Stimulated activated memory B cell treated with anti-CD40 and anti-IgM and Interleukin-4, amounts not matched to agents 10 μg/mL and 1 μg/mL and 100 μg/mL, for 72 hours (primary cell): ENCODE data around the gene ZC2HC1B.

Experiments used
- ATAC-seq: fragments of 150-1000 bp; cut with Tn5 transposase; 2 replicates; pipeline ENCODE4 v1.10.0; 2021
- H3K27ac Mint-ChIP-seq: one replicate; pipeline ENCODE4 v1.8.0; 2022; ENCODE audit warnings: mild to moderate bottlenecking, mixed read lengths
- H3K27me3 Mint-ChIP-seq: one replicate; pipeline ENCODE4 v1.8.0; 2022; ENCODE audit warnings: mixed read lengths
- H3K36me3 Mint-ChIP-seq: one replicate; pipeline ENCODE4 v1.8.0; 2022; ENCODE audit warnings: mixed read lengths
- H3K4me1 Mint-ChIP-seq: one replicate; pipeline ENCODE4 v1.8.0; 2022; ENCODE audit warnings: mixed read lengths
- H3K4me3 Mint-ChIP-seq: one replicate; pipeline ENCODE4 v1.8.0; 2022; ENCODE audit warnings: mild to moderate bottlenecking, moderate library complexity, mixed read lengths
- H3K9me3 Mint-ChIP-seq: one replicate; pipeline ENCODE4 v1.8.0; 2022; ENCODE audit warnings: mixed read lengths

The ZC2HC1B gene

DNA sequence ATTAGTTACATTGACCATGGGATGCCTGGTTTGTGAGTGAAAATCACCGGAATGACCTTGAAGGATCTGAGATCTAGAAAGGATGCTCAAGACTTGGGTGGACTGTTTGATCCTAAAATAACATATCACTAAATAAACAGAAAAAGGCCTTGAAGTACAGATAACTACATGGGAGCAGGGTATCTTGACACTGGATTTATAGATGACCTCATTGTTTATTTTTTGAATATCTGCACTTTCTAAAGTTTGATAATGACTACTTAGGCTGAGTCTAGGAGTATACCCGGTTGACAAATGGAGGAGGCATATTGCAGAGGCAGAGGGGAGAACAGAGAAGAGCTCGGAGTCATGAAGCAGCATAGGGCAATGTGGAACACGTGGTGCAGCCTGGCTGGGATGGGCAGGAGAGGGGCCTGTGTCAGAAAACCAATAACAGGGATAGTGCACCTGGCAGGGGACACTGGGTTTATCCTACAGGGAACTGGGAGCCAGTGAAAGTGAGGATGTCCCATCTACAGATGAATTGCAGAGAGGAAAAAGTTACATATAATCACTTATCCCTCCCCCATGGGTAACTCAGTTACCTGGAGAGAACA lies 93.5 kb downstream of the ZC2HC1B start:
- Mint-ChIP-seq H3K9me3 (no peaks in the 10 kb centered on the region), H3K4me3 (no peak overlapping the region), H3K4me1 (no peaks in the 10 kb centered on the region), H3K27ac (no peak overlapping the region), H3K36me3 (peaks cover 6% of the 10 kb centered on the region), H3K27me3 (no peaks in the 10 kb centered on the region)
- ATAC-seq = no peak

GRCh38 chr6:143958839-143959399 lies 94.6 kb downstream of the ZC2HC1B start:
- H3K4me1 Mint-ChIP-seq = no peaks in the 10 kb centered on the region
- H3K27me3 Mint-ChIP-seq = no peaks in the 10 kb centered on the region
- H3K4me3 Mint-ChIP-seq = no peak overlapping the region
- no peaks in the 10 kb centered on the region for H3K9me3 Mint-ChIP-seq
- peaks cover 8% of the 10 kb centered on the region for H3K36me3 Mint-ChIP-seq
- H3K27ac Mint-ChIP-seq = no peak overlapping the region
- no peak for ATAC-seq

DNA sequence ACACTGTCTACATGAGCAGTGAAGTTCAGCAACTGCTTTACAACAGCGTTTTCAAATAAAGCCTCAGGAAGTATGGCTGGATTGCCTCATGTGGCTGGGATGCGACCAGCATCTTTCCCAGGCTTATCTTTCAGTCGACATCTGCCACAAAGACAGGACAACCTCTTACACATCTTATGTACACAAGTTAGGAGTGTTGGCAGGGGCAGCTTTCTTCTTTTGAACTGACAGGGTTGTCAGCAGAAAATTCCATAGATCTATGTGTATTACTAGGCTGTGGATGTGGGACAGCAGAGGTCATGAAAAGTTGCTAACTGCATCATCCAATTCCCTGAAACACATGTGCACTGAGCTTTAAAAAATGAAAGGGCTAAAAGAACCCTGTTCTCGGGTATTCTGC lies 95.7 kb downstream of the ZC2HC1B start:
- peaks cover 15% of the 10 kb centered on the region for H3K36me3 Mint-ChIP-seq

GRCh38 chr6:143961066-143961465 lies 96.8 kb downstream of the ZC2HC1B start:
- no peaks in the 10 kb centered on the region for H3K27me3 Mint-ChIP-seq
- no peak overlapping the region for H3K4me3 Mint-ChIP-seq
- H3K36me3 Mint-ChIP-seq = peaks cover 27% of the 10 kb centered on the region
- ATAC-seq = no peak
- no peaks in the 10 kb centered on the region for H3K9me3 Mint-ChIP-seq
- no peak overlapping the region for H3K27ac Mint-ChIP-seq
- H3K4me1 Mint-ChIP-seq = no peaks in the 10 kb centered on the region

More for the DNA sequence above, 95.7 kb downstream of the ZC2HC1B start:
- Mint-ChIP-seq H3K27me3 (no peaks in the 10 kb centered on the region), H3K27ac (no peak overlapping the region), H3K4me3 (no peak overlapping the region), H3K9me3 (no peaks in the 10 kb centered on the region), H3K4me1 (no peaks in the 10 kb centered on the region)
- no peak for ATAC-seq

DNA sequence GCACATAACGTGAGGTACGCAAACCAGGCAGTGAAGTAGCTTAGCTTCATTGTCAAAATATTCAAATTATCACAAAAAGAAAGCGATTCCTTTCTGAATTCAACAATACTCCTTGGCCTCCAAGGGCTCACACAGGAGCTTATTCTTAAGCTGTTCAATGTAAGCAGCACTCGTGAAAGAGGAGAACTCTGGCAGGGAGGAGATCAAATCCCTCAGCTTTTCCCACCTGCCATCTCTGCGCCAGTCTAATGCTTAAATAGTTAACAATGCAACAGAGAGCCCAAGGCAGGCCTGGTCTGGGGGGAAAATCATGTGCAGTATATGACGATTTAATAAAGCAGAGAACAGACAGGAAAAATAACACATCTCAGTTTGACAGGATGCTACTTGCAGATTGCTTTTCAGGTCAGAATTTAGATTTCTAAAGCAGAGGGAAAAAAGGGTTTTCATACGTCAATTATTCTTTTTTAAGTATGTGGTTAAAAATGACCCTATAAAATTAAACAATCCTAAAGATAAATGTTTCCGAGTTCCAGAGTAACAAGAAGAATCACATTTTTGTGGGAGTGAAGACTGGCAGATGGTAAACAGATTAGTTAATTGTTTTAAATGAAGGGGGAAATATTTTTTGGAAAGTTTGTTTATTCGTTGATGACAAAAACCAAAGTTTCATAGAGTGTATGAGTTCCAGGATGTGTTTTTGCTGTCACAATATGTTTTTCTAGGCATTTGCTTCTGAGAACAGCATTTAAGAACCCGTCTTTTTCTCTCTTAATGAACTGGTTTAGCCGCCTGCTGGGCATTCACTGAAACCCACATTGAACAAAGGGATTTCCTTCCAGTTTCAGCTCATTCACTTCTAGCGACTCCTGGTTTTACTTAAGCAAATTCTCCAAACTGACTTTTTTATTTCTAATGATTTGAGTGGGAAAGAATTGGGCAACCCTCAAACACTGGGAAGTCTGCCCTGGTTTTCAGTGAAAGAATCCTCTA lies 97.9 kb downstream of the ZC2HC1B start:
- no peak for ATAC-seq
- H3K27me3 Mint-ChIP-seq = no peaks in the 10 kb centered on the region
- H3K4me3 Mint-ChIP-seq = no peak overlapping the region
- peaks cover 28% of the 10 kb centered on the region for H3K36me3 Mint-ChIP-seq
- no peaks in the 10 kb centered on the region for H3K9me3 Mint-ChIP-seq
- H3K4me1 Mint-ChIP-seq = peaks cover 5% of the 10 kb centered on the region
- no peak overlapping the region for H3K27ac Mint-ChIP-seq

- H3K27me3 Mint-ChIP-seq = no peaks in the 10 kb centered on the region
- H3K4me1 Mint-ChIP-seq = peaks cover 5% of the 10 kb centered on the region
- no peaks in the 10 kb centered on the region for H3K9me3 Mint-ChIP-seq
- peaks cover 37% of the 10 kb centered on the region for H3K36me3 Mint-ChIP-seq
- no peak overlapping the region for H3K27ac Mint-ChIP-seq
- no peak overlapping the region for H3K4me3 Mint-ChIP-seq
- no peak for ATAC-seq
Measured at GRCh38 chr6:143963158-143963919, 99.1 kb downstream of the ZC2HC1B start.

- no peak overlapping the region for H3K4me3 Mint-ChIP-seq
- no peaks in the 10 kb centered on the region for H3K9me3 Mint-ChIP-seq
- H3K4me1 Mint-ChIP-seq = peaks cover 5% of the 10 kb centered on the region
- peaks cover 37% of the 10 kb centered on the region for H3K36me3 Mint-ChIP-seq
- H3K27me3 Mint-ChIP-seq = no peaks in the 10 kb centered on the region
- H3K27ac Mint-ChIP-seq = no peak overlapping the region
- ATAC-seq = no peak
Measured at GRCh38 chr6:143964674-143965081, 100.4 kb downstream of the ZC2HC1B start.

- H3K4me1 Mint-ChIP-seq = peaks cover 5% of the 10 kb centered on the region
- no peak for ATAC-seq
Measured at GRCh38 chr6:143965503-143966171, 101.4 kb downstream of the ZC2HC1B start.

DNA sequence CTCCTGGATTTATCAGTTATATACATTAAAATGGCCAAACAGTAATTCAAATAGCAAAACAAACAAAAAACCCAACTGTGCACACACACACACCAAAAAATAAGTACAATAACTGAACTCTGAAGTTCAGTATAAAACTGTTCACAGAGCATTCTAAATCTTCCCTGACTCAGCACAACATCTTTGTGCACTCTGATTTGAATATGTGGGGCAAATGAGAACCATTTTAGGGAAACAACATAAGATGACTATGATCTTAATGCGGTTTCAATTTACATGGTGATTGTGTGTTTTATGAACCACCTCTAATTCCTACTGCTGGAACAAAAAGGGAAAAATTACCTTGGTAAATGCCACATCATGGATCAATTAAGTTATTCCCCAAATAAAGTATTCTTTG lies 102.0 kb downstream of the ZC2HC1B start:
- ATAC-seq = no peak

More at GRCh38 chr6:143965503-143966171, 101.4 kb downstream of the ZC2HC1B start:
- Mint-ChIP-seq H3K36me3 (peaks cover 37% of the 10 kb centered on the region), H3K4me3 (no peak overlapping the region), H3K27ac (no peak overlapping the region), H3K9me3 (no peaks in the 10 kb centered on the region), H3K27me3 (no peaks in the 10 kb centered on the region)

DNA sequence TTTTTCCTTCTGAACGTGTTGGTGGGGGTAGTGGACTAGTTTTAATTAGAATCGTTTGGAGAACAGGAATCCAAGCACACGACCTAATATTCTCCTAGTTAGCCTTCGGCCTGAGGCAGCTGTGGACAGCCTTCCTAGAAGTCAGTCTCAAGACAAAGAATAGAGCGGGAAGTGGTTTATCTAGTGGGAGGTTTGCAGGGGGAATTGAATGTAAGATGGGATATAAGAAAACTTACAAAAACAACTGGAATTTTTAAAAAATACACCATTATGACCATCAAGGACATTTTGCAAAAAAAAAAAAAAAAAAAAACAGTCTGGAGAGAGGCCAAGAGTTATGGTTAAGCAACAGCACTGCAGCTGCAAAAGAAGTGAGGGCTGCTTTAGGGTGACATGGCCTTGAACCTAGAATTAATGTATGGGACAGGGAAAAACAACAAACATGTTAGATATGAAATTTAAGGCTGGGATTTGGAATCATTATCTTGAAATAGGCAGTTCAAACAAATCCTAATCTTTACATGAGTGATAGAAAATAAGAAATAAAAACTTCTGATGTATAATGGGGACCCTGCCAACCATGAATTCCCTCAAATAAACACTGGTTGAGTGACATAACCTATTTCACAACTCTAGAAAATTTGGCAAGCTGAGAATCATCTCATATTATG lies 103.6 kb downstream of the ZC2HC1B start:
- Mint-ChIP-seq H3K27me3 (no peaks in the 10 kb centered on the region), H3K4me1 (peaks cover 5% of the 10 kb centered on the region), H3K4me3 (no peak overlapping the region), H3K27ac (no peak overlapping the region), H3K36me3 (peaks cover 37% of the 10 kb centered on the region), H3K9me3 (no peaks in the 10 kb centered on the region)
- ATAC-seq = no peak

More for the DNA sequence above, 102.0 kb downstream of the ZC2HC1B start:
- Mint-ChIP-seq H3K36me3 (peaks cover 37% of the 10 kb centered on the region), H3K4me3 (no peak overlapping the region), H3K9me3 (no peaks in the 10 kb centered on the region), H3K4me1 (peaks cover 5% of the 10 kb centered on the region), H3K27me3 (no peaks in the 10 kb centered on the region), H3K27ac (no peak overlapping the region)

DNA sequence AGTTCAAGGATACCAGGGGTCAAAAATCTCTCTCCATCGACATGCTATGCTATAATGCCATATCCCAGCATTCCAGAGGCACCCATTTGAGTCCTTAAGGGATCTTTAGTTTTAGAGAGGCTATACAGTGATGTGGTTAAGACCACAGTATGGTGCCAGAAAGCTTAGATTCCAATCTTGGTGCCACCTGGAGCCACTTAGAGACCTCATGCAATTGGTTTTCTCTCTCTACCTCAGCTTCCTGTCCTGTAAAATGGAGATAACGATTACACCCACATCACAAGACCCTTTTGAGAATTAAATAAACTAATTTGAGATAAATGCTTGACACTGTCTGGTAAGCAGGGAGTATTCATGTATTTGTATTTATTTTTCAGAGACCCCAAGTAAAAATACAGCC lies 104.8 kb downstream of the ZC2HC1B start:
- H3K27ac Mint-ChIP-seq = no peak overlapping the region
- H3K4me3 Mint-ChIP-seq = no peak overlapping the region
- ATAC-seq = no peak
- H3K27me3 Mint-ChIP-seq = no peaks in the 10 kb centered on the region
- H3K9me3 Mint-ChIP-seq = no peaks in the 10 kb centered on the region
- H3K4me1 Mint-ChIP-seq = peaks cover 5% of the 10 kb centered on the region
- peaks cover 34% of the 10 kb centered on the region for H3K36me3 Mint-ChIP-seq

- Mint-ChIP-seq H3K36me3 (peaks cover 20% of the 10 kb centered on the region), H3K27me3 (no peaks in the 10 kb centered on the region), H3K4me3 (no peak overlapping the region), H3K27ac (no peak overlapping the region), H3K4me1 (peaks cover 5% of the 10 kb centered on the region), H3K9me3 (no peaks in the 10 kb centered on the region)
- no peak for ATAC-seq
Measured at GRCh38 chr6:143970456-143971218, 106.4 kb downstream of the ZC2HC1B start.

DNA sequence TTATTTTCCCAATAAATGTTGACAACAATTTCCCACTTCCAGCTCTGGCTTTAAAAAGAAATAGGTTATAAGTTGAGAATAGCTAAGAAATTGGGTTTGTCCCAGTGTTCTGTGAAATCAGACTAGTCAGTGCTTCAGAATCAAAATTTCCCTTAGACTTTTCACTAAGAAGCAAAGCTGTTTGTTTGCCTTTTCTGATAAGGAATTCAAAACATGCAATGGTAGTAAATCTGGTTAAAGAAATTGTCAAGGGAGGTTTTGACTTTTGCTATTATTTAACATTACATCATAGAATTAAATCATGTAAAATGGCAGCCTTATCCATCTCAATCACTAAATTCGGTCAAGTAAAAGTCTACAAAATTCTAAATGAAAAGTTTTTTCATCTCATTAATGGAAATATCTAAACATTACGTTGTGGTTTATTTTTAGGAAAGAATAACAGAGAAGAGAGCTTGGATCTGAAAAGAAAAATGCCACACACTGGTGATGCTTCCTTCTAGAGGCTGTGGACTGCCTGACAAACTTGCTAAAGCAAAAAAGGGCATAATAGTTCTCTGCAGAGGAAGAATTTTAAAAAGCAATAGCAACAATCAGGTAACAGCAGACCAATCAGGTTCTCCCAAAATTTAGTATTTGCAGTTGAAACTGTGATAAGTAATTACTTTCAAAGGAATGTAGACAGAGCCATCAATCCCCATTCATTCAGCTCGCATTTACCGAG lies 107.4 kb downstream of the ZC2HC1B start:
- no peaks in the 10 kb centered on the region for H3K9me3 Mint-ChIP-seq
- H3K36me3 Mint-ChIP-seq = peaks cover 10% of the 10 kb centered on the region
- H3K27ac Mint-ChIP-seq = no peak overlapping the region
- peaks cover 1% of the 10 kb centered on the region for H3K4me1 Mint-ChIP-seq
- no peak for ATAC-seq
- H3K4me3 Mint-ChIP-seq = no peak overlapping the region
- no peaks in the 10 kb centered on the region for H3K27me3 Mint-ChIP-seq
